AG09309 (cell line): ENCODE data around the gene TRIM28.

ENCODE experiments used
- DNase-seq: peaks from one replicate; pipeline ENCODE4 v3.0.0-alpha.2; 2010; ENCODE audit warnings: low read depth
- H3K4me3 ChIP-seq: 2 replicates; pipeline ENCODE4 v1.5.1; 2011; ENCODE audit warnings: mild to moderate bottlenecking, low read depth, low read length, moderate library complexity; ENCODE audit not compliant: control insufficient read depth
- TF ChIP-seq, protein P1 (sequence below): IDR thresholded peaks from 2 replicates; pipeline ENCODE4 v1.5.1; 2011; ENCODE audit warnings: mild to moderate bottlenecking, low read depth, low read length, inconsistent platforms; ENCODE audit not compliant: insufficient read depth, control insufficient read depth; ENCODE audit errors: missing control alignments

Gene TRIM28

GRCh38 chr19:58515259-58515658 lies 28.6 kb upstream of the TRIM28 start:
- no peak overlapping the region for H3K4me3 ChIP-seq
- TF ChIP-seq, protein P1, sequence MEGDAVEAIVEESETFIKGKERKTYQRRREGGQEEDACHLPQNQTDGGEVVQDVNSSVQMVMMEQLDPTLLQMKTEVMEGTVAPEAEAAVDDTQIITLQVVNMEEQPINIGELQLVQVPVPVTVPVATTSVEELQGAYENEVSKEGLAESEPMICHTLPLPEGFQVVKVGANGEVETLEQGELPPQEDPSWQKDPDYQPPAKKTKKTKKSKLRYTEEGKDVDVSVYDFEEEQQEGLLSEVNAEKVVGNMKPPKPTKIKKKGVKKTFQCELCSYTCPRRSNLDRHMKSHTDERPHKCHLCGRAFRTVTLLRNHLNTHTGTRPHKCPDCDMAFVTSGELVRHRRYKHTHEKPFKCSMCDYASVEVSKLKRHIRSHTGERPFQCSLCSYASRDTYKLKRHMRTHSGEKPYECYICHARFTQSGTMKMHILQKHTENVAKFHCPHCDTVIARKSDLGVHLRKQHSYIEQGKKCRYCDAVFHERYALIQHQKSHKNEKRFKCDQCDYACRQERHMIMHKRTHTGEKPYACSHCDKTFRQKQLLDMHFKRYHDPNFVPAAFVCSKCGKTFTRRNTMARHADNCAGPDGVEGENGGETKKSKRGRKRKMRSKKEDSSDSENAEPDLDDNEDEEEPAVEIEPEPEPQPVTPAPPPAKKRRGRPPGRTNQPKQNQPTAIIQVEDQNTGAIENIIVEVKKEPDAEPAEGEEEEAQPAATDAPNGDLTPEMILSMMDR, result no peak
- no peak for DNase-seq

- no peak for DNase-seq
- TF ChIP-seq, protein P1, result no peak
- no peak overlapping the region for H3K4me3 ChIP-seq
Observed at GRCh38 chr19:58516246-58516836, 27.5 kb upstream of the TRIM28 start.

DNA sequence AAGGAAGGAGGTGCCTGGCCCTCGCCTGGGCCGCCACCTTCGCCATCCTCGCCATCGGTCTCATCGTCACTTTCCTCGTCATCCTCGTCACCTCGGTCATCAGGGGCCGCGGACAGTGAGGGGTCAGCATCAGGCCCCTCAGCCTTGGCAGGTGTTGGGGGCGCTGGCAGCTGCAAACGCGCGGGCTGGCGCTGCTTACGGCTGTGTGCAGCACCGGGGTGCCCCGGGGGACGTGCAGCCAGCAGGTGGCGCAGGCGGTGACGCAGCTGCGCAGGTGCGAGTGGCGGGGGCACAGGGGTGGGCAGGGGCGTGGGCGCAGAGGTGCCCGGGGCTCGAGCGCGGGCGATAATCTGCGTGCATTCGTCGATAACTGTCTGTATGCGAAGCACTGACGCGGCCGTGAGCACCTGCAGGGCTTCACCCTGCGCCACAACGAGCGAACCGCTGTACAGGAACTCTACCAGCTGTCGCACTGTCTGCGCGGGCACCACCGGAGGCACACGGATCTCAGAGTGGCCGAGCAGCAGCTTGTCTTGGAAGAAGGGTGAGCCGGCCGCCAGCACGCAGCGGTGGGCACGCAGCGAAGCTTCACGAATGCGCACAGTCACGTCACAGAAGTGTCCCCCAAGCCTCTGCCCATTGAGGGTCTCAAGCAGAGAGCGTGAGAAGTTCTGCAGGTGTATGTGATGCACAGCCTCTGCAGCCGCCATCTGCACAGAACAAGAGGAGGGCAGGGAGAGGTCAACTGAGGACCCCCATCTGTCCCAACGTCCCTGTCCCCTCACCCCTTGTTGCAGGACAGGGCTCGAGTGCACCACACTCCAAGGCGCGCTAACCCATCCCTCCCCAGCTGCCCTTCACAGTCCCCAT lies 26.7 kb upstream of the TRIM28 start:
- no peak for DNase-seq
- H3K4me3 ChIP-seq, result no peak overlapping the region
- TF ChIP-seq, protein P1, result peak; percentile 5

DNA sequence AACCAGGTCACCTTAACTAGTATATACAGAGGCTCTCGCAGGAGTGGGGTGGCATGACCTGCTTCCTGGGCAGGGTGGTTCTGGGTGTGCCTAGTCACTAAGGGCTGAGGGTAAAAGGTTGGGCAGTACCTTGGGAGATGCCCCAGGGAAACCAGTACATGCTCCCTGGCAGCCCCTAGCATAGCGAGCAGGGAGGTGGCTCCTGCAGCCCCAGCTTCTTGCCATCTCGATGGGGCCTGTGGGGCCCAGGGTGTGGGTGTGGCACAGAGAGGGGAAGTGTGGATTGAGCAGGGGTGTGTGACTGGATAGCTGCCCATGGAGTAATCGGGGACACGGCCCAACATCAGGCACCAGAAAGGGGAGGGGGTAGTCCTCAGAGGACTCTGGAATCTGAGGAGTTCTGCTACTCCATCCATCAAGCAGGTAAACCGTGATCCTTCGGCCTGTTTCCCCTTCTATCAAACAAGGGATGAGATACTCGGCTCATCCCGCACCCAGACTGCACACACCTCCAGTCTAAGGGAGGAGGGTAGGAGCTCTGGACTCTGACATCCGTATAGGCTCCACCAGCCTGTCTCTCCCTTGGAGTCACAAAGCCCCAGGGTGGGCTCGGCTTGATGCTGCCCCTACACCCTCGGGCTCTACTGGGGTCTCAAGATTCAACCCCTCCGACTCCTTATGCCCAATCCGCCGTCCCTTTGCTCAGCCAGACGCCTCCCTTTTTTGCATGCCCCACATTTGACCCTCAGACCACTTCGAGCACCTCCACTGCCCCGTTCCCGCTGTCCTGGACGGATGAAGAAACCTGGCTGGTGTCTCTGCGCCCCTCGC lies 25.4 kb upstream of the TRIM28 start:
- TF ChIP-seq, protein P1, result no peak
- peak overlapping the region; percentile 63 for H3K4me3 ChIP-seq
- DNase-seq, result no peak

GRCh38 chr19:58519087-58519354 lies 24.8 kb upstream of the TRIM28 start:
- H3K4me3 ChIP-seq, result peak overlapping the region; percentile 63
- TF ChIP-seq, protein P1, result peak; percentile 83
- peak; percentile 14 for DNase-seq

DNA sequence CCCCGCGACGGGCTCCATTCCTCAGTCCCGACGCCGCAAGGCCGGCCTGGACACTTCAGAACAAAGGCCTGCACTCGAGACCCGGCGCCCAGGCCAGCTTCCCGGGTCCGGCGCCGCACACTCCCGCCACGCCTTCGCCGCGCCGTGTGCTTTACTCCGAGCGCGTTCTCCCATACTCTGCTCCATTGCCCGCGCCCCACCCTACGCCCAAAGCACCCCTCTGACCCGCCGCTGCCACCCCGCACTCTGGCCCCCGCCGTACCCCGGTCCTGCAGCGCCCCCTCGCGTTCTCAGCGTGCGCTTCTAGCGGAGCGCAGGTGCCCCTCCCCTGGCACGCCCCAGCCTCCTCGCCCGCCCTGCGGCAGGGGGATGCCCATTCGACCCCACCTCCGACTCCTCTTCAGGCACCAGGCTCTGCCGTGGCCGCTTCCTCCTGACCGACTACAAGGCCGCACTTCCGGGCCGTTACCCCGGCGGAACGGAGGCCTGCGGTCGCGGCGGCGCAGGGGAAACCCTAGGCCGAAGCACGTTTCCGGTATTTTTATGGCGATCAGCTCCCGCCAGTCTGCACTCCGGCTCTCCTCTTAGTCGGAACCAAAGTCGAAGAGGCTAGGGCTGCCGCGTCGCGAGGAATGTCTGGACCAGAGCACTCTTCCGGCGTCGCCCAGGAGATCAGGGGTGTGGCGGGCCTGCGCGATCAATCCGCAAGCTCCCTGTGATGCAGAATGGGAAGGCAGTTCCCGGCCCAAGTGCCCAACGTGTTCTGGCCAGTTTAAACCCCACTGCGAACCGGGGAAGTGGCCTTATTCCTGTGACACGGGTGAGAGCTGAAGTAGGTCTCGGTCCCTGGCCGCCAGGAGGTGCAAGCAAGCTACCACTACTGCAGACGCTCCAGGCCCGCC lies 24.3 kb upstream of the TRIM28 start, which contains the start of gene ZBTB45:
ZBTB45 (minus strand) TSS at position 456 of the 902 bp plus-strand sequence. CDS start 2,137 bp downstream, outside the sequence.
- H3K4me3 ChIP-seq, result peak within 1 kb of the TSS; percentile 63
- TF ChIP-seq, protein P1, result peak; percentile 75
- DNase-seq, result peak; percentile 86
